ENCODE measurements around the gene TMEM244.
"Not testable (repeated sequence)": the region's sequence is repeated elsewhere in the genome, so short reads cannot be mapped to it uniquely, and the experiment has no call there.

Gene TMEM244

GRCh38 chr6:129802920-129803319 is 58.2 kb downstream of the TMEM244 start:
- not testable (repeated sequence) for DNase-seq

DNA sequence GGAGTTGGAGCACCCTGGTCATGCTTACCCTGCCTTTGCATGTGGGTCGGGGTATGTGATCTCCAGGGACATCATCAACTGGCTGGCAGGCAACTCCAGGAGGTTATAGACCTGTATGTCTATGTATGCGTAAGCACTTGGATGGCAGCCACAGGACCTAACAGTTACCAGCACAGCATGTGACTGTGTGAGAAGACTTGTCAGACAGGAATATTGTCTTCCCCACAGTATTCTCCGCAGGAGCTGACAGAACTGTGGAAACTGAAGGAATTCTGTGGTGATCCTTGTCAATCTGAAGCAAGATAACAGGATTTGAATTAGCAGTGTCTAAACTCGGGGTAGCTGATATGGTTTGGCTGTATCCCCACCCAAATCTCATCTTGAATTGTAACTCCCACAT is 59.2 kb downstream of the TMEM244 start:
- DNase-seq, result no peak

DNA sequence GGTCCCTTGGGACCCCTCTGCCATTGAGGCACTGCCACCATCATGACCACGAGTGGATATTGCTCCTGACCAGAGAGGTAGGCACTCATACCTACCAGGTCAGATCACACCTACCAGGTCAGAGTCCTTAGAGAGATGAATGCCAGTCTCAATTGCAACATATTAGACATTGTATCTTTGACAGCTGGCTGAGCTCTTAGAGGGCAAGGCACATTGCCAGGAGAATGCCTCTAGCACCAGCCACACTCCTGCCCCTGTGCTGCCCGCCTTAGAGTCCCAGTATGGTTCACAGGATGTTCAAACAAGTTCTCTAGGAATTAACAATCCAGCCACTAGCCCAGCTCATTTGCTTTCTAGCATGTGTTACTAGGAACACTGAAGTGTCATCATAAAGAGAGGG is 65.9 kb downstream of the TMEM244 start:
- no peak for DNase-seq

DNA sequence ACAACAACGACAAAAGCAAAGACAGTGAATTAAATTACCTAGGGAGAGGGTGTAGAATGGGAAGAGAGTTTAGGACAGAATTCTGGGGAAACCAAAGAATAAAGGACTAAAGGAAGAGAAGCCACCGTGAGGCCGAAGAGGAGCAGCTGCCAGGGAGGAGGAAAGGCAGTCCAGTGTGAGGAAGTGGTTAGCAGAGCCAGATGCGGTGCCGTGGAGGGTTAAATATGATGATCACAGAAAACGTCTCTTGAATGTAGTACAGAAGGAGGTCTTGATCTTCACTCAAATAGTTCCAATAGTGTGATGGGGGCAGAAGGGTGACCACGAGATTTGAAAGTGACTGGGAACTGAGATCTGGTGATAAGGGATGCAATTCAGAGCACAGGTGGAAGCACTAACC is 67.7 kb downstream of the TMEM244 start:
- no peak for DNase-seq

GRCh38 chr6:129792049-129792448 is 69.1 kb downstream of the TMEM244 start:
- DNase-seq, result no peak

GRCh38 chr6:129790785-129791184 is 70.3 kb downstream of the TMEM244 start:
- DNase-seq, result no peak

GRCh38 chr6:129789974-129790373 is 71.1 kb downstream of the TMEM244 start:
- no peak for DNase-seq

DNA sequence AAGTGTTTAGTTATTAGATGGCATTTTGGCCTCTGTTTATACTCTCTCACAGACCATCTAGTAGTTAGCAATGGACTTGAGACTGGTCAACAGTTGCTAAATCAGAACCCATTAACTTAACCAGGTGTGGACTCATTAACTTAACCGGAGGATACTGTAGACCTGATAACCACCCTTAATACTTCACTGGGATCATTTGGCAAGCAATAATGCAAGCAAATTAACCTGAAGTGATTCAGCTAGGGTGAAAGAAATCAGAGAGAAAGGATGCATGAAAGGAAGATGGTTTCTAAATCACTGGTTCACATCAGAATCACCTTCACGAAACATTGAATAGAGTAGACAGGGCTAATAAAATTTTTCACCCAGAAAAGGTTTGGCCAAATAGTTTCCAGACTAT is 73.3 kb downstream of the TMEM244 start:
- DNase-seq, result no peak

DNA sequence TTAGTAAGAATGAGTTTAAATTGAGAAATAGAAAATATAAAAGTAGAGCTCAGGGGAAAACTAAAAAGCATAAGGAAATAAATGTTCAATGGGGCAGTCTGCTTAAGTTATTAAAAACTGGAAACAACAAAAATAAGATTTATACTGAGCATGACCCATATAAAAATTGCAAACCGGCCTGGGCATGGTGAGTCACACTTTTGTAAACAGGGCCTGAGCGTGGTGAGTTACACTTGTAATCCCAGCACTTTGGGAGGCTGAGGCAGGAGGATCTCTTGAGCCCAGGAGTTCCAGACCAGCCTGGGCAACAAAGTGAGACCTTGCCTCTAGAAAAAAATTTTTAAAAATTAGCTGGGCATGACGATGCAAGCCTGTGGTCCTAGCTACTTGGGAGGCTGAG is 74.6 kb downstream of the TMEM244 start:
- DNase-seq, result no peak

GRCh38 chr6:129785756-129786135 is 75.4 kb downstream of the TMEM244 start:
- DNase-seq, result no peak

DNA sequence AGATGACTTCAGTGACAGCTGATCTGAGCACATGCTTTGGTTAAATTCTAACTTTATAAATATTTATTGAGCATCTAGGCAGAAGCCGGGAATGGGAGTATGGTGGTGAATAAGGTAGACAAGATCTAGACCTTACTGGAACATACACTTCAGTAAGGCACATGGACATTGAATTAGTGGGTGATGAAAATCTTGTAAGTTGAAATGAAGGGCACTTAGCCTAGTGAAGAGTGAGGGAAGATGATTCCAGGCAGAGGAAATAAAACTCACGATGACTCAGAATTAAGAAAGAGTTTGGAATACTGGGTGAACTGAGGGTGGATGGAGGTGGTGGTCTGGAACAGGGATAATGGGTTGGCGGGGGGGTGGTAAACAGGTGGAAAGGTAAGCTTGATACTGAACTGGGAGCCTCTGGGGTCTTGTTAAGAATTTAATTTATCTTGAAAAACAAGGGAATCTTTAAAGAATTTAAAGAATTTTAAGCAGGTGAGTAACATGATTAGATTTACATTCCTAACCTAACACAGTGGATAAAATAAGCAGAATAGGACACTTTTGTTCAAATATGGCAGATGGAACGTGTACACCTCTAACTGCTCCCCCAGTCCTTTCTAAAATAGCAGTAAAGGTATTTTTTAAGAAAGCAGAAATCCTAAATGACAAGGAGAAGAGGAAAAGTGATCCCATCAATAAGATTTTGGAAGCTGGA is 75.9 kb downstream of the TMEM244 start:
- DNase-seq, result no peak
